HG03196 (cell line): ENCODE measurements around the gene FCHSD2.
"Not testable (repeated sequence)": the region's sequence is repeated elsewhere in the genome, so short reads cannot be mapped to it uniquely, and the experiment has no call there.

Source experiments
- ATAC-seq: cut with Tn5 transposase; IDR thresholded peaks from one replicate; pipeline ENCODE4 v1.9.1; 2021; ENCODE audit not compliant: unreplicated experiment

FCHSD2 gene

GRCh38 chr11:72897506-72897905 lies 244.6 kb downstream of the FCHSD2 start:
- ATAC-seq, result no peak

GRCh38 chr11:72896431-72896830 lies 245.7 kb downstream of the FCHSD2 start:
- no peak for ATAC-seq

- no peak for ATAC-seq
Observed at GRCh38 chr11:72890881-72891280, 251.2 kb downstream of the FCHSD2 start.

GRCh38 chr11:72886619-72887018 lies 255.5 kb downstream of the FCHSD2 start:
- no peak for ATAC-seq

- ATAC-seq, result no peak
Observed at GRCh38 chr11:72885749-72886609, 256.1 kb downstream of the FCHSD2 start.

GRCh38 chr11:72876147-72876546 lies 266.0 kb downstream of the FCHSD2 start:
- no peak for ATAC-seq

- no peak for ATAC-seq
Observed at GRCh38 chr11:72875736-72876135, 266.4 kb downstream of the FCHSD2 start.

GRCh38 chr11:72872012-72872411 lies 270.1 kb downstream of the FCHSD2 start:
- no peak for ATAC-seq

- no peak for ATAC-seq
Observed at GRCh38 chr11:72871119-72871518, 271.0 kb downstream of the FCHSD2 start.

GRCh38 chr11:72869831-72870230 lies 272.3 kb downstream of the FCHSD2 start:
- ATAC-seq, result no peak

GRCh38 chr11:72867970-72868369 lies 274.1 kb downstream of the FCHSD2 start:
- ATAC-seq, result no peak

- ATAC-seq, result no peak
Observed at GRCh38 chr11:72864702-72865655, 277.1 kb downstream of the FCHSD2 start.

GRCh38 chr11:72863916-72864315 lies 278.2 kb downstream of the FCHSD2 start:
- no peak for ATAC-seq

- no peak for ATAC-seq
Observed at GRCh38 chr11:72863091-72863490, 279.0 kb downstream of the FCHSD2 start.

- no peak for ATAC-seq
Observed at GRCh38 chr11:72860592-72860991, 281.5 kb downstream of the FCHSD2 start.

- no peak for ATAC-seq
Observed at GRCh38 chr11:72860010-72860409, 282.1 kb downstream of the FCHSD2 start.

GRCh38 chr11:72859126-72859525 lies 283.0 kb downstream of the FCHSD2 start:
- ATAC-seq, result no peak

- not testable (repeated sequence) for ATAC-seq
Observed at GRCh38 chr11:72858267-72858666, 283.9 kb downstream of the FCHSD2 start.

GRCh38 chr11:72856551-72857345 lies 285.4 kb downstream of the FCHSD2 start:
- ATAC-seq, result no peak

- no peak for ATAC-seq
Observed at GRCh38 chr11:72856065-72856464, 286.1 kb downstream of the FCHSD2 start.

- no peak for ATAC-seq
Observed at GRCh38 chr11:72851726-72852125, 290.4 kb downstream of the FCHSD2 start.
